Loucy (cell line): ENCODE results near the gene XRN2.

Experiments used
- EZH2phosphoT487 ChIP-seq: fragments of 200-600 bp; IDR thresholded peaks from 2 replicates; pipeline ENCODE4 v1.6.1; 2018; ENCODE audit warnings: antibody characterized with exemption, mild to moderate bottlenecking, moderate library complexity, borderline replicate concordance
- TF ChIP-seq, protein P1 (sequence below): fragments of 200-600 bp; sonication (generic); conservative IDR thresholded peaks from 2 replicates; pipeline ENCODE4 v1.5.1; 2014; ENCODE audit warnings: mild to moderate bottlenecking, antibody characterized with exemption, low read length

DNA sequence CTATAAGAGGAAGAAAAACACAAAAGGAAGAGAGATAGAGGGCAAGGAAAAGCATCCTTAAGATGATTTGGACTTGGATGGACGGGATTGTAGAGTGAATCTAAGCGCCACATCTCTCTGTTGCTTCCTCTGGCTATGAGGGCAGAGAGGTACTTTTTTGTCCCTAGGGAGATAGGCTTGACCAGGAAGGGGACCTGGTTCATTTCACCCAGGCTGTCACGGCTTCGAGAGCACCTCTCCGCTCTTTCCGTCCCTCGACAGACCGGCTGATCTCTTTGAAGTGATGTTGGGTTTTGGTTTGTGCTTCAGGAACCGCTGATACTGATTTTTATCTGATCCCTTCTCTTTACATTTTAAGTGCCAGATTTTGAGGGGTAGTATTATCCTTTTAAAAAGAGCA, 74.6 kb downstream of the XRN2 start:
- TF ChIP-seq, protein P1, sequence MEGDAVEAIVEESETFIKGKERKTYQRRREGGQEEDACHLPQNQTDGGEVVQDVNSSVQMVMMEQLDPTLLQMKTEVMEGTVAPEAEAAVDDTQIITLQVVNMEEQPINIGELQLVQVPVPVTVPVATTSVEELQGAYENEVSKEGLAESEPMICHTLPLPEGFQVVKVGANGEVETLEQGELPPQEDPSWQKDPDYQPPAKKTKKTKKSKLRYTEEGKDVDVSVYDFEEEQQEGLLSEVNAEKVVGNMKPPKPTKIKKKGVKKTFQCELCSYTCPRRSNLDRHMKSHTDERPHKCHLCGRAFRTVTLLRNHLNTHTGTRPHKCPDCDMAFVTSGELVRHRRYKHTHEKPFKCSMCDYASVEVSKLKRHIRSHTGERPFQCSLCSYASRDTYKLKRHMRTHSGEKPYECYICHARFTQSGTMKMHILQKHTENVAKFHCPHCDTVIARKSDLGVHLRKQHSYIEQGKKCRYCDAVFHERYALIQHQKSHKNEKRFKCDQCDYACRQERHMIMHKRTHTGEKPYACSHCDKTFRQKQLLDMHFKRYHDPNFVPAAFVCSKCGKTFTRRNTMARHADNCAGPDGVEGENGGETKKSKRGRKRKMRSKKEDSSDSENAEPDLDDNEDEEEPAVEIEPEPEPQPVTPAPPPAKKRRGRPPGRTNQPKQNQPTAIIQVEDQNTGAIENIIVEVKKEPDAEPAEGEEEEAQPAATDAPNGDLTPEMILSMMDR, result no peak
- no peak for TF ChIP-seq EZH2phosphoT487
